GM18868 (cell line): Measurements from ENCODE around the gene PGC.
A peak's percentile ranks its signal among the peaks of the same experiment; 100 is the strongest.

Experiments
- ATAC-seq: cut with Tn5 transposase; IDR thresholded peaks from one replicate; pipeline ENCODE4 v1.9.1; 2021; ENCODE audit warnings: mild to moderate bottlenecking, moderate library complexity; ENCODE audit not compliant: unreplicated experiment

PGC gene

GRCh38 chr6:41732591-41733359, 14.4 kb downstream of the PGC start:
- ATAC-seq, result peak; percentile 37

GRCh38 chr6:41732149-41732548, 15.0 kb downstream of the PGC start:
- no peak for ATAC-seq

GRCh38 chr6:41731561-41732086, 15.6 kb downstream of the PGC start:
- ATAC-seq, result no peak

- ATAC-seq, result no peak
Observed at GRCh38 chr6:41730531-41731436, 16.4 kb downstream of the PGC start.

GRCh38 chr6:41729624-41730023, 17.6 kb downstream of the PGC start:
- no peak for ATAC-seq

- no peak for ATAC-seq
Observed at GRCh38 chr6:41728954-41729353, 18.2 kb downstream of the PGC start.

GRCh38 chr6:41728073-41728936, 18.9 kb downstream of the PGC start:
- no peak for ATAC-seq

- ATAC-seq, result no peak
Observed at GRCh38 chr6:41727705-41728072, 19.5 kb downstream of the PGC start.

GRCh38 chr6:41726876-41727275, 20.3 kb downstream of the PGC start:
- no peak for ATAC-seq

- ATAC-seq, result no peak
Observed at GRCh38 chr6:41724586-41725501, 22.4 kb downstream of the PGC start.

- ATAC-seq, result peak; percentile 18
Observed at GRCh38 chr6:41724228-41724580, 23.0 kb downstream of the PGC start.

- peak; percentile 70 for ATAC-seq
Observed at GRCh38 chr6:41723530-41724227, 23.5 kb downstream of the PGC start.

GRCh38 chr6:41722969-41723529, 24.1 kb downstream of the PGC start:
- no peak for ATAC-seq

- no peak for ATAC-seq
Observed at GRCh38 chr6:41721414-41721813, 25.8 kb downstream of the PGC start.

GRCh38 chr6:41720783-41721182, 26.4 kb downstream of the PGC start:
- ATAC-seq, result no peak

GRCh38 chr6:41720262-41720620, 27.0 kb downstream of the PGC start:
- no peak for ATAC-seq

- ATAC-seq, result no peak
Observed at GRCh38 chr6:41719436-41720261, 27.5 kb downstream of the PGC start.

GRCh38 chr6:41718828-41719227, 28.4 kb downstream of the PGC start:
- ATAC-seq, result no peak
